Measurements from ENCODE around the gene BIRC2.
A peak's percentile ranks its signal among the peaks of the same experiment; 100 is the strongest.

BIRC2 gene

GRCh38 chr11:102402548-102402947 is 55.5 kb downstream of the BIRC2 start:
- ATAC-seq: no peak

DNA sequence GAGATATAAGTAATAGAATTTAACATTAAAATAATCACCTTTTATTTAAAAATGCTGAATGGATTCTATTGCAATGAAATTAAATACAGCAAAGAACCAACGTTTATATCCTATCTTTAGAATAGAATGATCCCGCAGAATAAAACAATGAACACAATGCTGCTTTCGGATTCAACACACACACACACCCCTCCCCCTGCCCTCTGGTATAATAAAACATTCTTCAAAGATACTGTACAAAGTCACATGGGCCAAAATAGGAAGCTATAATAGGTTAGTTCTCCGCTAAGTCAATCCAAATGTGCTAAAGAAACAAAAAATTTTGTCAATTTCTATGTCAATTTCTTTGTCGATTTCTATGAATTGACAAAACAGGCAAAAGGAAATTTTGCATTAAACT is 58.5 kb downstream of the BIRC2 start:
- no peak for ATAC-seq

DNA sequence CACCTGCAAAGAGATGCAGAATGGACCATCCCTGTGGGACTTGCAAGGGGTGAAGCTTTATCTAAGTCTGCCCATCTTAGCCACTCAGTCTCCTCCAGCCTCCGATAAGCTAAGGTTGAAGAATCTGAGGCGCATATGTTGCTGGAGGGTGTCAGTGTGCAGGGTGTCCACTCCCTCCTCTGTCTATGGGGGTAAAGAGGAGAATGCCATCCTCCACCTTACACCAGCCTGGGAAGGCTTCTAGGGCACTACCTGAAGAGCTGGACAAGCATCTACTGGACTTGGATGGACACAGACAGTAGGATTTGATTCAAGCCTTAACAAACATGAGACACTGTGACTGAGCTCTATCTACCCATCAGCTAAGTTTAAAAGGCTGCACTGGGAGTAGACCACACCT is 59.1 kb downstream of the BIRC2 start:
- ATAC-seq: no peak

- no peak for ATAC-seq
These were observed 60.9 kb downstream of the BIRC2 start for GRCh38 chr11:102407901-102408300.

- no peak for ATAC-seq
These were observed 61.3 kb downstream of the BIRC2 start for GRCh38 chr11:102408339-102408738.

DNA sequence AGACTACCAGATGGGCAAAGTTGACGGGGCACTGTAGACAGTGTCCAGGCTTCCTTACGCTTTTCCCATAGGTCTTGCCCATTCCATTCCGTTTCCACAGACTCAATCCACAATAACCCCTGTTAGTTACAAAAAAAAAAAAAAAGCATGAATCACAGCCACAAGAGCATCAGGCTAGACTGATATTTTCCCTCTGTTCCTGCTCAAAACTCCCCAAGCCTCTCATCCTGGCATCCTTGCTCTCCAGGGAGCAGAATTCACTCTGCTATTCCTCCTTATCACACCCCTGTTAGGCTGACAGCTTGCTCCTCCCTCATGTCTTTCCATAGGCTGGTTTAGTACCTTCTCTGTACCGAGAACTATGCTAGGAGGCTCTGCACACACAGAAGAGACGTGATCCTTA is 63.4 kb downstream of the BIRC2 start:
- ATAC-seq: no peak

DNA sequence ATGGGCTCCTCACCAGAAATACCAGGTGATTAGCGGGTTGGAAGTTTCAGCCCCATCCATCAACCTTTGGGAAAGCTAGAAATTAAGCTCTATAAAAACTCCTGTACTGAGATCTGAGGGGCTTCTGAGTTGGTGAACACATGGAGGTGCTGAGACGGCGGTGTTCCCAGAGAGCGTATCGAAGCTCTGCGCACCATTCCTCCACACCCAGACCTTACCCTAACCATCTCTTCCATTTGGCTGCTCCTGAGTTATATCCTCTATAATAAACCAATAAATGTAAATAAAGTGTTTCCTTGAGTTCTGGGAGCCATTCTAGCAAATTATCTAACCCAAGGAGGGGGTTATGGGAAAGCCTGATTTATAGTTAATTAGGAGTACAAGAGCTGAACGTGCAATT is 64.1 kb downstream of the BIRC2 start:
- ATAC-seq: no peak

- no peak for ATAC-seq
These were observed 66.5 kb downstream of the BIRC2 start for GRCh38 chr11:102413497-102413896.

- ATAC-seq: no peak
These were observed 67.5 kb downstream of the BIRC2 start for GRCh38 chr11:102414559-102414958.

GRCh38 chr11:102415304-102415916 is 68.4 kb downstream of the BIRC2 start:
- peak; percentile 74 for ATAC-seq

DNA sequence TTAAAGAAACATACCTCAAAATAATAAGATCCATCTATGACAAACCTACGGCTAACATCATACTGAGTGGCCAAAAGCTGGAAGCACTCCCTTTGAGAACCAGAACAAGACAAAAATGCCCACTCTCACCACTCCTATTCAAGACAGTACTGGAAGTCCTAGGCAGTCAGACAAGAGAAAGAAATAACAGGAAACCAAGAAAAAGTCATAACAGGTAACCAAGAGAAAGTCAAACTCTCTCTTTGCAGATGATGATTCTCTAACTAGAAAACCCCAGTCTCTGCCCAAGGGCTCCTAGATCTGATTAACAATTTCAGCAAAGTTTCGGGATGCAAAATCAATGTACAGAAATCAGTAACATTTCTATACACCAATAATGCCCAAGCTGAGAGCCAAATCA is 70.0 kb downstream of the BIRC2 start:
- ATAC-seq: peak; percentile 55 to 66

- ATAC-seq: no peak
These were observed 72.2 kb downstream of the BIRC2 start for GRCh38 chr11:102419181-102419580.

- peak; percentile 71 to 73 for ATAC-seq
These were observed 73.5 kb downstream of the BIRC2 start for GRCh38 chr11:102420547-102420946.

DNA sequence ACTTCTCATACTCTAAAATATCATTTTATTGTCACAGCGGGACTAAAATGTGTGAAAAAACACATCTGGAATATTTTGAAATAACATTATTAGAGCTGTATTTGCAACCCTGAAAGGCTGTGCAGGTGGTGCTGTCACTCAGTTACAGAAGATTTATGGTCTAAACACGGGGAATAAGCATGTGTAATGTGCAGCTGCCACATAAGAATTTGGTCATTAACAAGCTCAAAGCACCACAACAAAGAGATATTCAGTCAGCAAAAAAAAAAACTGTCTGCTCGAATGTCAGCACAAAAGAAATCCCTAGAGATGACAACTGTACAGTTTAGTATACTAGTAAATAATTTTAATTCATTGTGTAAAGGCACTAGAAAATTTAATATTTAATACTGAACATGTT is 74.2 kb downstream of the BIRC2 start:
- ATAC-seq: peak in 1 of 2 donors; percentile 23

DNA sequence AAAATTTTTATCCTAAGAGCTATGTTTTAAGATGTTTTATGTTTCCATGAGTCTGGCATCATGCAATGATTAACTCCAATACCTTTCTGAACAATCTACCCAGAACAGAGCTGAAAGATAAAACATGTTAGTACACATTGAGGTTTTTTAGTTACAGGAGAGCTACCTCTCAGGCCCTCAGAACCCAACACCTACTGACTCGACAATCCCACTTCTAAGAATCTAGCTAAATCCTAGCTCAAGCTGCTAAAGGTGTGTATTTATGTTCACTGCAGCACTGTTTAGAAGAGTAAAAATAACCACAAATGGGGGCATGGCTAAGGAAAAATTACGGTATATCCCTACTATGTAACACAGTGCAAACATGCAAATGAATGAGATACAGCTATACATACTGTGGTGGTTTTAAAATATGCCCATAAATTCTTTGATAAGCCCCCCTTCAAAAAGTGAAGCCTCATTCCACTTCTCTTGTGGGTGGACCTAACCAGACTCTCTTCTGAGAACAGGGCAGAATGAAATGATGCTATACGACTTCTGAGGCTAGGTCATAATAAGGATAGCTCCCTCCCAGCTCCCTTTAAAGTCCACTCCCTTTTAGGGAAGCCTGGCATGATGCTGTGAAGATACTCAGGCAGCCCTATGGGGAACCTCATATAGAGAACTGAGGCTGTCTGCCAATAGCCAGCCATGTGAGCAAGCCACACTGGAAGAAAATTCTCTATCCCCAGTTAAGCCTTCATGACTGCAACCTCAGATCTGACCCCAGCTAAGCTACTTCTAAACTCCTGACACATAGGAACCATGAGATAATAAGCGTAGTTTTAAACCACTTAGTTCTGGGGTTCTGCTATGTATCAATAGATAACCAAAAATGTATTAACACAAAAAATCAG is 76.1 kb downstream of the BIRC2 start:
- ATAC-seq: peak; percentile 7 to 10

DNA sequence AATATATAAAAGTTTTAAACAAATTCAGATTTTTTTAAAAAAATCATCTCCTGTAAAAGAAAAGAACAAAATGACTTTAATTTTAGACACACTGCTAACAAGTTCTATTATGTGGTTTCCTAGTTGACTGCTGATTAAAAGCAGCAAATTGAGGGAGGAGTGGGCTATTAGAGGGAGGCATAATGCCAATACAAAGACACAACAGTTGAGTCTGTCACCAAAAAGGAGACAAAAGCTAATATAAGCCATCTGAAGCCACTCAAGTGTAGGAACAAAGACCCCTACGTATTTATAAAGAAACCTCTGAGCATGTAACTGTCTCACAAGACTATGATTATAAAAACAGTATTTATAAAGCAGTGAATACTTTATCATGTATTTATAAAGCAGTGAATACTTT is 76.9 kb downstream of the BIRC2 start:
- ATAC-seq: no peak

GRCh38 chr11:102426000-102426399 is 79.0 kb downstream of the BIRC2 start:
- ATAC-seq: no peak

- no peak for ATAC-seq
These were observed 79.6 kb downstream of the BIRC2 start for GRCh38 chr11:102426570-102426969.

DNA sequence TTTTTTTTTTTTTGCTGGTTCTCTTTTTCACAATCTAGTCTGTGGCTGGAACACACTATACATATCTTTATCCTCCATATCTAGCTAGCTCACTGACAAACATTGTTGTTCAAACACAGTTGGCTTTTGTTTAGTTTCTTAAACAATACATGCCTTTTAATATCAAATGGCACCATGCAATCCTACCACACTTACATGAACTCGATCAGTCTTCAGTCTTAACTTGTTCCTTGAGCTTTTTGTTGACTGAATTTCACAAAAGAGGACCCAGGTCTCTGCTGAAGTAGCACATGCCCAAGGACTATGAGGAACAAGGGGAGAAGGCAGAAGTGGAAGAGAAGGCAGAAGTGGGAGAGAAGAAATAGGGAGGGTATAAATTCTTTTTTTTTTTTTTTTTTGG is 80.1 kb downstream of the BIRC2 start:
- ATAC-seq: no peak
